Retinal pigment epithelial cell (primary cell): ENCODE measurements around the gene LRRIQ1.

Experiments
- DNase-seq: peaks from one replicate; pipeline ENCODE4 v3.0.0-alpha.2; 2010; ENCODE audit warnings: low read depth
- H3K4me3 ChIP-seq: 2 replicates; pipeline ENCODE4 v1.5.1; 2011; ENCODE audit warnings: mild to moderate bottlenecking, low read length, control low read depth, moderate library complexity
- CTCF ChIP-seq: conservative IDR thresholded peaks from 2 replicates; pipeline ENCODE4 v1.5.1; 2011; ENCODE audit warnings: low read depth, low read length, control low read depth, inconsistent platforms

The LRRIQ1 gene

GRCh38 chr12:85058339-85058738, 22.2 kb downstream of the LRRIQ1 start:
- H3K4me3 ChIP-seq: no peak overlapping the region
- DNase-seq: no peak
- no peak for TF ChIP-seq CTCF

GRCh38 chr12:85059594-85059993, 23.4 kb downstream of the LRRIQ1 start:
- no peak for DNase-seq
- H3K4me3 ChIP-seq: no peak overlapping the region
- TF ChIP-seq CTCF: no peak

GRCh38 chr12:85060916-85061315, 24.8 kb downstream of the LRRIQ1 start:
- TF ChIP-seq CTCF: no peak
- H3K4me3 ChIP-seq: no peak overlapping the region
- DNase-seq: no peak

- no peak overlapping the region for H3K4me3 ChIP-seq
- no peak for TF ChIP-seq CTCF
- DNase-seq: no peak
These were observed 29.8 kb downstream of the LRRIQ1 start for GRCh38 chr12:85065837-85066482.

- no peak for DNase-seq
- no peak overlapping the region for H3K4me3 ChIP-seq
- no peak for TF ChIP-seq CTCF
These were observed 36.7 kb downstream of the LRRIQ1 start for GRCh38 chr12:85072826-85073225.

GRCh38 chr12:85076688-85077430, 40.7 kb downstream of the LRRIQ1 start:
- peak; percentile 95 for DNase-seq
- no peak overlapping the region for H3K4me3 ChIP-seq
- TF ChIP-seq CTCF: peak; percentile 59

GRCh38 chr12:85085066-85085465, 48.9 kb downstream of the LRRIQ1 start:
- no peak for TF ChIP-seq CTCF
- no peak overlapping the region for H3K4me3 ChIP-seq
- DNase-seq: no peak
